WTC11 (cell line): ENCODE results near the gene ZCCHC2.

Experiments
- CTCF ChIP-seq: fragments of 200-600 bp; IDR thresholded peaks from 2 replicates; pipeline ENCODE4 v1.8.0; 2022; ENCODE audit warnings: antibody characterized with exemption
- FOXK1 ChIP-seq: sonication (generic); formaldehyde crosslinking; IDR thresholded peaks from 2 replicates; pipeline ENCODE4 v1.8.0; 2022; ENCODE audit warnings: mild to moderate bottlenecking, moderate library complexity, missing genetic modification reagents
- GABPB1 ChIP-seq: sonication (generic); formaldehyde crosslinking; IDR thresholded peaks from 2 replicates; pipeline ENCODE4 v1.8.1; 2023; ENCODE audit warnings: mild to moderate bottlenecking, missing genetic modification reagents
- NR2C2 ChIP-seq: sonication (generic); formaldehyde crosslinking; IDR thresholded peaks from 2 replicates; pipeline ENCODE4 v1.8.0; 2022; ENCODE audit warnings: mild to moderate bottlenecking, missing genetic modification reagents
- PREB ChIP-seq: sonication (generic); formaldehyde crosslinking; IDR thresholded peaks from 2 replicates; pipeline ENCODE4 v1.8.1; 2022; ENCODE audit warnings: mild to moderate bottlenecking, missing genetic modification reagents, moderate library complexity, borderline replicate concordance
- TEAD4 ChIP-seq: sonication (generic); formaldehyde crosslinking; IDR thresholded peaks from 2 replicates; pipeline ENCODE4 v1.8.0; 2022; ENCODE audit warnings: mild to moderate bottlenecking, missing genetic modification reagents
- ZBTB43 ChIP-seq: sonication (generic); formaldehyde crosslinking; IDR thresholded peaks from 2 replicates; pipeline ENCODE4 v1.8.1; 2023; ENCODE audit warnings: mild to moderate bottlenecking, missing genetic modification reagents
- ZNF423 ChIP-seq: fragments of 250-450 bp; sonication (Bioruptor Pico); IDR thresholded peaks from 2 replicates; pipeline ENCODE4 v2.1.2; 2022; ENCODE audit warnings: mild to moderate bottlenecking, moderate library complexity

- TF ChIP-seq CTCF (no peak), PREB (no peak), ZNF423 (CRISPR knock-in tag) (no peak), GABPB1 (no peak), TEAD4 (no peak), ZBTB43 (CRISPR knock-in tag) (no peak), NR2C2 (CRISPR knock-in tag) (no peak), FOXK1 (CRISPR knock-in tag) (no peak)
Observed at GRCh38 chr18:62506495-62507143, 16.2 kb upstream of the ZCCHC2 start.
